HL-60 (cell line): ENCODE results near the gene MAP7D3.

Source experiments
- DNase-seq, 2 experiments: peaks; one replicate each; pipeline ENCODE4 v3.0.0-alpha.2; 2010 to 2020; ENCODE audit warnings: low read depth in 1 of 2, low spot score in 1 of 2
- H3K27ac ChIP-seq: fragments of 250-450 bp; sonication (Bioruptor Pico); replicated peaks from 2 replicates; pipeline ENCODE4 v1.5.1; 2020; ENCODE audit warnings: mild to moderate bottlenecking, moderate library complexity
- H3K27me3 ChIP-seq: fragments of 250-450 bp; sonication (Bioruptor Pico); 2 replicates; pipeline ENCODE4 v1.5.1; 2021; ENCODE audit warnings: mild to moderate bottlenecking, moderate library complexity; ENCODE audit not compliant: insufficient read depth, poor library complexity, severe bottlenecking
- H3K4me3 ChIP-seq: replicated peaks from 2 replicates; pipeline ENCODE4 v1.5.1; 2011; ENCODE audit warnings: mild to moderate bottlenecking, control low read depth, low read length; ENCODE audit not compliant: insufficient read depth
- GABPA ChIP-seq: IDR thresholded peaks from 2 replicates; pipeline ENCODE4 v1.6.1; 2012; ENCODE audit warnings: low read depth
- POLR2AphosphoS5 ChIP-seq: IDR thresholded peaks from 2 replicates; pipeline ENCODE4 v1.6.1; 2012; ENCODE audit warnings: low read depth
- SPI1 ChIP-seq: IDR thresholded peaks from 2 replicates; pipeline ENCODE4 v1.6.1; 2012; ENCODE audit warnings: low read depth, mild to moderate bottlenecking, borderline replicate concordance
- TF ChIP-seq, protein P1 (sequence below): IDR thresholded peaks from one replicate; pipeline ENCODE4 v1.5.1; 2011; ENCODE audit warnings: low read length, control low read depth, inconsistent platforms; ENCODE audit not compliant: insufficient read depth
- TF ChIP-seq, protein P2 (sequence below): IDR thresholded peaks from 2 replicates; pipeline ENCODE4 v1.6.1; 2012; ENCODE audit warnings: low read depth; ENCODE audit not compliant: insufficient replicate concordance

MAP7D3 gene

DNA sequence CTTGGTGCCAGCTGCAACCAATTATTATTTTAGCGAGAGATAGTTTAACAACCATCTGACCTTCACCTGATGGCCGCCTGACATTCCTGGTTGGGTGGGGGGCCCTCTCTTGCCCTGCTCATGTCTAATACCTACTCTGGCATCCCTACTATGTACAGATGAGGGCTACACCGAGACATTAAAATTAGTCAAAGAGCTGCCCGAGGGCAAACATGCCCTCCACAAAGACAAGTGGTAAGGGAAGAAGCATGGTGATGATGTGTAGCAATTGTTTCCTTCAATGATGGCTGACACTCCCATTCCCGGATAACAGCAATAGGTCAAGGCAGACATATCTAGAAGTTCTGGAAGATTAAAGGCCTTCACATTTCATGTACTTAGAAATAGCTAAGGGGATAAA lies 49.6 kb downstream of the MAP7D3 start:
- no peak overlapping the region for H3K4me3 ChIP-seq
- no peak overlapping the region for H3K27ac ChIP-seq

DNA sequence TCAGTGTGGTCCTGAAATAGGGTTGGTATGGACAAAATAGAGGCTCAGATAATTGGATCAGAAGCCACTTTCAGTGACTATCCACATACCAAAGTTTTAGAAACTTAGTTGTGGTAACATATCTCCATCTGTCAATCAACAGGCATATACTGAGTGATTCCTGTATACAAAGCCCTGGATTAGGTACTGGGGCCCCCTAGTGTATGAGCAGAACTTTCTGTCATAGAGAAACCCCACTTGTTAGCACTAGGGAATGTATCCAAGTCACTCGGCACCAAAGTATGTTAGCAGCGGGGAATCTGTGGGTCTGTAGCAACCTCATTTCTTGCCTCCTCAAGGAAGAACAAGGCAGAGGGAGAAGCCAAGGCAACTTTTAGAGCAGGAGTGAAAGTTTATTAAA lies 50.7 kb downstream of the MAP7D3 start:
- TF ChIP-seq, protein P1, sequence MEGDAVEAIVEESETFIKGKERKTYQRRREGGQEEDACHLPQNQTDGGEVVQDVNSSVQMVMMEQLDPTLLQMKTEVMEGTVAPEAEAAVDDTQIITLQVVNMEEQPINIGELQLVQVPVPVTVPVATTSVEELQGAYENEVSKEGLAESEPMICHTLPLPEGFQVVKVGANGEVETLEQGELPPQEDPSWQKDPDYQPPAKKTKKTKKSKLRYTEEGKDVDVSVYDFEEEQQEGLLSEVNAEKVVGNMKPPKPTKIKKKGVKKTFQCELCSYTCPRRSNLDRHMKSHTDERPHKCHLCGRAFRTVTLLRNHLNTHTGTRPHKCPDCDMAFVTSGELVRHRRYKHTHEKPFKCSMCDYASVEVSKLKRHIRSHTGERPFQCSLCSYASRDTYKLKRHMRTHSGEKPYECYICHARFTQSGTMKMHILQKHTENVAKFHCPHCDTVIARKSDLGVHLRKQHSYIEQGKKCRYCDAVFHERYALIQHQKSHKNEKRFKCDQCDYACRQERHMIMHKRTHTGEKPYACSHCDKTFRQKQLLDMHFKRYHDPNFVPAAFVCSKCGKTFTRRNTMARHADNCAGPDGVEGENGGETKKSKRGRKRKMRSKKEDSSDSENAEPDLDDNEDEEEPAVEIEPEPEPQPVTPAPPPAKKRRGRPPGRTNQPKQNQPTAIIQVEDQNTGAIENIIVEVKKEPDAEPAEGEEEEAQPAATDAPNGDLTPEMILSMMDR: no peak
- TF ChIP-seq, protein P2, sequence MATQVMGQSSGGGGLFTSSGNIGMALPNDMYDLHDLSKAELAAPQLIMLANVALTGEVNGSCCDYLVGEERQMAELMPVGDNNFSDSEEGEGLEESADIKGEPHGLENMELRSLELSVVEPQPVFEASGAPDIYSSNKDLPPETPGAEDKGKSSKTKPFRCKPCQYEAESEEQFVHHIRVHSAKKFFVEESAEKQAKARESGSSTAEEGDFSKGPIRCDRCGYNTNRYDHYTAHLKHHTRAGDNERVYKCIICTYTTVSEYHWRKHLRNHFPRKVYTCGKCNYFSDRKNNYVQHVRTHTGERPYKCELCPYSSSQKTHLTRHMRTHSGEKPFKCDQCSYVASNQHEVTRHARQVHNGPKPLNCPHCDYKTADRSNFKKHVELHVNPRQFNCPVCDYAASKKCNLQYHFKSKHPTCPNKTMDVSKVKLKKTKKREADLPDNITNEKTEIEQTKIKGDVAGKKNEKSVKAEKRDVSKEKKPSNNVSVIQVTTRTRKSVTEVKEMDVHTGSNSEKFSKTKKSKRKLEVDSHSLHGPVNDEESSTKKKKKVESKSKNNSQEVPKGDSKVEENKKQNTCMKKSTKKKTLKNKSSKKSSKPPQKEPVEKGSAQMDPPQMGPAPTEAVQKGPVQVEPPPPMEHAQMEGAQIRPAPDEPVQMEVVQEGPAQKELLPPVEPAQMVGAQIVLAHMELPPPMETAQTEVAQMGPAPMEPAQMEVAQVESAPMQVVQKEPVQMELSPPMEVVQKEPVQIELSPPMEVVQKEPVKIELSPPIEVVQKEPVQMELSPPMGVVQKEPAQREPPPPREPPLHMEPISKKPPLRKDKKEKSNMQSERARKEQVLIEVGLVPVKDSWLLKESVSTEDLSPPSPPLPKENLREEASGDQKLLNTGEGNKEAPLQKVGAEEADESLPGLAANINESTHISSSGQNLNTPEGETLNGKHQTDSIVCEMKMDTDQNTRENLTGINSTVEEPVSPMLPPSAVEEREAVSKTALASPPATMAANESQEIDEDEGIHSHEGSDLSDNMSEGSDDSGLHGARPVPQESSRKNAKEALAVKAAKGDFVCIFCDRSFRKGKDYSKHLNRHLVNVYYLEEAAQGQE: no peak
- no peak for TF ChIP-seq POLR2AphosphoS5
- TF ChIP-seq GABPA: no peak
- no peak for TF ChIP-seq SPI1
- no peak overlapping the region for H3K27ac ChIP-seq
- no peak for DNase-seq

More for the DNA sequence above, 49.6 kb downstream of the MAP7D3 start:
- no peaks in the 10 kb centered on the region for H3K27me3 ChIP-seq
- TF ChIP-seq, protein P2: no peak
- TF ChIP-seq, protein P1: no peak
- DNase-seq: no peak

DNA sequence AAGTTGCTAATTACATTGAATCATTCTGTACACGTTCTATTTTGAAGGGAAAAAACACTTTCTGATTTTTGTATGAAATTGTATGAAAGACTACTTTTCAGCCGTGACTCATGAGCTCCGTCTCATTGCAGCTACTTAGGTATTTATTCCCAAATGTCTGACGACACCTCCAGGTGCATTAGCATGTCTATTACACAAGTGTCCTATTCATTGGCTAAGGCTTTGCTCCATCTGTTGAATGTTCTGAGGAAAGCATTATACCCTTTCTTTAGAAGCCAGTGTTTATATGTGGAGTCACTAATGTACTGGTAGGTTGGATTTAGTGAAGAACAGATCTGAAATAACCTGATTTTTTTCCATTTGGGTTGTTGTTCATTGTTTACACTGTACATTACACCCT lies 51.8 kb downstream of the MAP7D3 start:
- no peak overlapping the region for H3K4me3 ChIP-seq
- no peaks in the 10 kb centered on the region for H3K27me3 ChIP-seq
- no peak overlapping the region for H3K27ac ChIP-seq
- no peak for DNase-seq
- TF ChIP-seq SPI1 (no peak), GABPA (no peak), POLR2AphosphoS5 (no peak)
- TF ChIP-seq, protein P1: no peak
- TF ChIP-seq, protein P2: no peak

More for the DNA sequence above, 50.7 kb downstream of the MAP7D3 start:
- H3K27me3 ChIP-seq: no peaks in the 10 kb centered on the region
- H3K4me3 ChIP-seq: no peak overlapping the region
